Parathyroid adenoma (tissue), 2 donors: ENCODE data around the gene GDF9.

Experiments used
- H2AFZ ChIP-seq: fragments of 300-600 bp; sonication (generic); one replicate; pipeline ENCODE4 v1.7.0; 2017; ENCODE audit warnings: antibody characterized with exemption, mild to moderate bottlenecking
- H3K27ac ChIP-seq: fragments of 300-600 bp; sonication (generic); one replicate; pipeline ENCODE4 v1.7.0; 2017
- H3K27me3 ChIP-seq: fragments of 300-600 bp; sonication (generic); one replicate; pipeline ENCODE4 v1.7.0; 2017; ENCODE audit warnings: low read length; ENCODE audit not compliant: control insufficient read depth, insufficient read depth
- H3K36me3 ChIP-seq: fragments of 300-600 bp; sonication (generic); one replicate; pipeline ENCODE4 v1.7.0; 2017; ENCODE audit warnings: low read length; ENCODE audit not compliant: control insufficient read depth, insufficient read depth
- H3K4me1 ChIP-seq: fragments of 300-600 bp; sonication (generic); one replicate; pipeline ENCODE4 v1.7.0; 2017; ENCODE audit warnings: control low read depth
- H3K4me2 ChIP-seq: fragments of 300-600 bp; sonication (generic); one replicate; pipeline ENCODE4 v1.7.0; 2017; ENCODE audit warnings: low read length
- H3K4me3 ChIP-seq: fragments of 300-600 bp; sonication (generic); one replicate; pipeline ENCODE4 v1.7.0; 2017; ENCODE audit warnings: low read depth, low read length
- H3K79me2 ChIP-seq: fragments of 300-600 bp; sonication (generic); one replicate; pipeline ENCODE4 v1.7.0; 2017; ENCODE audit warnings: control low read depth
- H3K9ac ChIP-seq: fragments of 300-600 bp; sonication (generic); one replicate; pipeline ENCODE4 v1.7.0; 2017; ENCODE audit warnings: mild to moderate bottlenecking
- H3K9me3 ChIP-seq: fragments of 300-600 bp; sonication (generic); one replicate; pipeline ENCODE4 v1.7.0; 2017; ENCODE audit warnings: low read length; ENCODE audit not compliant: control insufficient read depth
- TF ChIP-seq, protein P1 (sequence below): fragments of 300-600 bp; sonication (generic); IDR thresholded peaks from one replicate; pipeline ENCODE4 v1.7.0; 2017; ENCODE audit warnings: antibody characterized with exemption, mild to moderate bottlenecking
- donor health status: primary hyperparathyroidism.

The GDF9 gene

DNA sequence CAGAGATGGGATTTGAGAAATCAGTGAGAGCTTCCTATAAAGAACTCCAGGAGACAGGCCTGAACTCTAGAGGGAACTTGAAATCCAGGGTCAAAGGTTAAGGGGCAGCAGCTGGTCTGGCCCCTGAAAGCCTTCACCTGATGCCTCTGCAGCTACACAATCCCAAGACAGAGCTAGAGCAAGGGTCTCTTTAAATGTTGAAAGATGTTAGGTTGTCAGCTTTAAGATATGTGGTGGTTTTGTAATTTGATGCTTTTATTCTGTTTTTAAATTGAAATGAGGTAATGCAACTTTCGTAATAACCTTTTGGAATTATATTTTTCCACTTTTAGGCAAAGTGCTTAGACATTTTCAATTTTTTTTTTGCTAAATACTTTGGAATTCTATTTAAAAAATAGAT is 50.8 kb downstream of the GDF9 start:
- Histone ChIP-seq H3K27me3 (no peaks in the 10 kb centered on the region), H3K4me3 (no peak overlapping the region), H3K4me1 (no peaks in the 10 kb centered on the region), H3K9ac (no peak overlapping the region), H3K79me2 (no peaks in the 10 kb centered on the region), H2AFZ (no peak overlapping the region), H3K4me2 (no peak overlapping the region), H3K27ac (no peak overlapping the region), H3K36me3 (no peaks in the 10 kb centered on the region), H3K9me3 (no peaks in the 10 kb centered on the region)
- TF ChIP-seq, protein P1, sequence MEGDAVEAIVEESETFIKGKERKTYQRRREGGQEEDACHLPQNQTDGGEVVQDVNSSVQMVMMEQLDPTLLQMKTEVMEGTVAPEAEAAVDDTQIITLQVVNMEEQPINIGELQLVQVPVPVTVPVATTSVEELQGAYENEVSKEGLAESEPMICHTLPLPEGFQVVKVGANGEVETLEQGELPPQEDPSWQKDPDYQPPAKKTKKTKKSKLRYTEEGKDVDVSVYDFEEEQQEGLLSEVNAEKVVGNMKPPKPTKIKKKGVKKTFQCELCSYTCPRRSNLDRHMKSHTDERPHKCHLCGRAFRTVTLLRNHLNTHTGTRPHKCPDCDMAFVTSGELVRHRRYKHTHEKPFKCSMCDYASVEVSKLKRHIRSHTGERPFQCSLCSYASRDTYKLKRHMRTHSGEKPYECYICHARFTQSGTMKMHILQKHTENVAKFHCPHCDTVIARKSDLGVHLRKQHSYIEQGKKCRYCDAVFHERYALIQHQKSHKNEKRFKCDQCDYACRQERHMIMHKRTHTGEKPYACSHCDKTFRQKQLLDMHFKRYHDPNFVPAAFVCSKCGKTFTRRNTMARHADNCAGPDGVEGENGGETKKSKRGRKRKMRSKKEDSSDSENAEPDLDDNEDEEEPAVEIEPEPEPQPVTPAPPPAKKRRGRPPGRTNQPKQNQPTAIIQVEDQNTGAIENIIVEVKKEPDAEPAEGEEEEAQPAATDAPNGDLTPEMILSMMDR, result no peak

GRCh38 chr5:132814503-132815294 is 51.6 kb downstream of the GDF9 start:
- Histone ChIP-seq H3K4me3 (no peak overlapping the region), H3K4me1 (no peaks in the 10 kb centered on the region), H3K9me3 (no peaks in the 10 kb centered on the region), H2AFZ (no peak overlapping the region), H3K27me3 (no peaks in the 10 kb centered on the region), H3K36me3 (no peaks in the 10 kb centered on the region), H3K4me2 (no peak overlapping the region), H3K9ac (no peak overlapping the region), H3K79me2 (no peaks in the 10 kb centered on the region), H3K27ac (no peak overlapping the region)
- TF ChIP-seq, protein P1, result no peak

GRCh38 chr5:132813599-132814502 is 52.4 kb downstream of the GDF9 start:
- H3K9ac ChIP-seq, result no peak overlapping the region
- TF ChIP-seq, protein P1, result no peak
- H3K27me3 ChIP-seq, result no peaks in the 10 kb centered on the region
- H3K4me1 ChIP-seq, result no peaks in the 10 kb centered on the region
- H3K9me3 ChIP-seq, result no peaks in the 10 kb centered on the region
- H3K4me3 ChIP-seq, result peak overlapping the region; percentile 40
- H2AFZ ChIP-seq, result peak overlapping the region; percentile 93
- H3K27ac ChIP-seq, result no peak overlapping the region
- no peaks in the 10 kb centered on the region for H3K79me2 ChIP-seq
- H3K4me2 ChIP-seq, result peak overlapping the region; percentile 67
- no peaks in the 10 kb centered on the region for H3K36me3 ChIP-seq

DNA sequence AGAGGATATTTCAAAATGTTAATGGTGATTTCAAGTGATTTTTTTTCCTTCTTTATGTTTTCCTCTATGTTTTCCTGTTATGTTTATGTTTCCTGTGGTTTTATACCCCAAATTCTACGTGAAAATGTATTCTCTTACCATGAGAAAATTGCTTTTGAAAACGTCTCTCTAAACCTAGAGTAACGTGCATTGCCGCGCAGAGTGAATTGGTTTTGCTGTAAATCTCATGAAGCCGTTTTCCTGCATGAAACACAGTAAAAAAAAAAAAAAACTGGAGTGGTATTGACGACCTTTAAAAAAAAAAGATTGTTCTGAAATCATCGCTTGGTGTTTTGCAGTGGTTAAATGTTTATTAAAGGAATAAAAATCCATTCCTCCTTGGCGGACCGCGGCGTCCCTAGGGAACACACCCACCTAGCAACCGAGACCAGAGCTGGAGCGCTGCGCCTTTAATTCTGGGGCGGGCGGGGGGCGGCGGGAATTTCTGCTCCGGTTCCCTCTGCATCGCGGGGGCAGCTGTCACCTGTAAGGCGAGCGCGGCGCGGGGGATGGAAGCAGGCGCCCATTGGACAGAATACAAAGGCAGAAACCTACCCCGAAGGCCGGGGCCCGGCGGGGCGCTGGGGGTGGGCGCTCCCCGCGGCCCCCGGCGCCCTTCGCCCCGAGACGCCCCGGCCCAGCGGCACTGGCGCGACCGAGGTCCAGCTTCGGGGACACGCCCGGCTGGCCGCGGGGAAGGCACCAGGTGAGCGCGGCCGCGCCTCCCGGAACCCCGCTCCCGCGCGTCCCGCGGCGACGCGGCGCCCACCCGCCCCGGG is 53.3 kb downstream of the GDF9 start, which contains the start of gene SOWAHA:
SOWAHA (plus strand) TSS at position 522 of the 818 bp plus-strand sequence. CDS start 320 bp downstream, outside the sequence.
- no peak within 1 kb of the TSS for H3K27ac ChIP-seq
- no peaks in the 10 kb centered on the region for H3K36me3 ChIP-seq
- no peaks in the 10 kb centered on the region for H3K79me2 ChIP-seq
- H3K9ac ChIP-seq, result no peak within 1 kb of the TSS
- H3K4me3 ChIP-seq, result peak within 1 kb of the TSS; percentile 40
- H3K27me3 ChIP-seq, result no peaks in the 10 kb centered on the region
- peak within 1 kb of the TSS; percentile 93 for H2AFZ ChIP-seq
- H3K4me1 ChIP-seq, result no peaks in the 10 kb centered on the region
- H3K9me3 ChIP-seq, result no peaks in the 10 kb centered on the region
- TF ChIP-seq, protein P1, result no peak
- H3K4me2 ChIP-seq, result peak within 1 kb of the TSS; percentile 67
